Lung (tissue), 12 donors: ENCODE data around the gene RALGPS2. TPM values are rescaled to one million over a fixed set of nuclear protein-coding genes. Genes with fewer than 3 reads are reported as not detected.

Experiments used
- ATAC-seq: fragments of 200-7000 bp; cut with Tn5 transposase; one replicate; pipeline ENCODE4 v1.9.1; 2020; ENCODE audit warnings: moderate number of reproducible peaks; ENCODE audit not compliant: insufficient read depth, low FRiP score
- DNase-seq, 3 donors: peaks; one replicate each; pipeline ENCODE4 v3.0.0-alpha.2; 2013 to 2017
- H3K27ac ChIP-seq, 2 donors: one replicate each; pipeline ENCODE4 v1.5.1; 2013; ENCODE audit warnings: mild to moderate bottlenecking in 2 of 2, moderate library complexity in 2 of 2, control low read depth in 1 of 2, inconsistent platforms in 1 of 2, low read depth in 1 of 2, low read length in 1 of 2
- H3K27me3 ChIP-seq, 3 donors: one replicate each; pipeline ENCODE4 v1.5.1; 2013; ENCODE audit warnings: low read length in 2 of 3; ENCODE audit not compliant: control insufficient read depth in 3 of 3, insufficient read depth in 3 of 3
- H3K36me3 ChIP-seq, 4 donors: one replicate each; pipeline ENCODE4 v1.5.1; 2013; ENCODE audit warnings: low read length in 4 of 4, mild to moderate bottlenecking in 1 of 4, moderate library complexity in 1 of 4; ENCODE audit not compliant: control insufficient read depth in 4 of 4, insufficient read depth in 4 of 4
- H3K4me1 ChIP-seq, 5 donors: one replicate each; pipeline ENCODE4 v1.5.1; 2013; ENCODE audit warnings: low read length in 5 of 5, mild to moderate bottlenecking in 2 of 5, moderate library complexity in 1 of 5; ENCODE audit not compliant: control insufficient read depth in 5 of 5, insufficient read depth in 5 of 5
- H3K4me3 ChIP-seq: one replicate; pipeline ENCODE4 v1.5.1; 2013; ENCODE audit warnings: mild to moderate bottlenecking, control low read depth, moderate library complexity
- H3K9ac ChIP-seq, 2 donors: one replicate each; pipeline ENCODE4 v1.5.1; 2013; ENCODE audit warnings: low read length in 2 of 2, control low read depth in 1 of 2; ENCODE audit not compliant: insufficient read depth in 1 of 2
- H3K9me3 ChIP-seq, 4 donors: one replicate each; pipeline ENCODE4 v1.5.1; 2013; ENCODE audit warnings: low read length in 3 of 4, mild to moderate bottlenecking in 1 of 4, moderate library complexity in 1 of 4; ENCODE audit not compliant: control insufficient read depth in 4 of 4, insufficient read depth in 3 of 4
- CTCF ChIP-seq: IDR thresholded peaks from 2 replicates; pipeline ENCODE4 v1.5.1; 2012; ENCODE audit warnings: mild to moderate bottlenecking; ENCODE audit errors: control extremely low read depth, extremely low read depth
- WGBS, 2 donors: extraction: QIAGEN DNeasy Blood & Tissue Kit; methylation state at CpG; one replicate each; pipeline ENCODE4 v1.1.7; 2013; 5-methylcytosine and 5-hydroxymethylcytosine counted together
- polyA plus RNA-seq, 2 donors: library from polyadenylated mRNA; stranded (reverse); fragments of 200-250 nt; gene quantifications; one replicate each; pipeline ENCODE4 v1.2.1, GENCODE V29; 2013
- total RNA-seq, 2 donors: library from RNA; depleted of rRNA in 1 of 2; stranded (reverse); fragments of >200 nt in 1 of 2; gene quantifications; one replicate each; pipeline ENCODE4 v1.2.1, GENCODE V29; 2014 to 2021
- donor health status: control.
- donor health status: control.
- donor health status: Bipolar disorder and iron deficiency.
- donor health status: healthy.
- donor health status: DM: yes; HTN: yes; CAD: no.

Gene RALGPS2
- total and polyA plus RNA-seq, 4 donors, result 1.2 to 33.2 (median 5.1) TPM

DNA sequence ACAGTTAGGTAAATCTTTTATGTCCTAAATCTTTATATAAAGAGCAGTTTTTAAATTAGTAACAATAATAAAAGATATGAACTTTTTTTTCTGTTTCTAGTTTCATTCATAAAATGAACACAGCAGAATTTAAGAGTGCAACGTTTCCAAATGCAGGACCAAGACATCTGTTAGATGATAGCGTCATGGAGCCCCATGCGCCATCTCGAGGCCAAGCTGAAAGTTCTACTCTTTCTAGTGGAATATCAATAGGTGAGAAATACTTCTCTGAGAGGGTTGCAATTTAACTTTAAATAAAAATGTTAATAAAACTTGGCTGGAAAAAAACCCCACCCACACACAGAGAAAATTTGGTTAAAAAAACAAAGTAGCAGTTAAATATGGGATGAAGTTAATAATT is 160.8 kb downstream of the RALGPS2 start:
- no peak for TF ChIP-seq CTCF
- DNase-seq, result no peak

DNA sequence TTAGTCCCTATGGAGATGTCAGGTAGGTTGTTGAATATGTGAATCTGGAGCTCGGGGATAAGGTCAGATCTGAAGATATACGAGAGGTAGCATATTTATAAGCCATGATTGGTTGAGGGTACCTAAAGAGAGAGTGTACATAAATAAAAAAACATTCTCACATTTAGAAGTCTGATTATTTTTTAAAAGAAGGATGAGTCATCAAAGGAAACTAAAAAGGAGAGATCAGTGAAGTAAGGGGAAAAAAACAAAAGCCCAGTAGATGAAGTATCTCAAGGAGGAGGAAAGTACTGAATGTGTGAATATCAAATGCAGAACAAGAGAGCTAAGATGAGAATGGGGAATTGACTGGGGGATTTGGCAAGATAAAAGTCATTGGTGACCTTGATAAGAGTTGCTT is 161.5 kb downstream of the RALGPS2 start:
- Histone ChIP-seq H3K27ac (no peak overlapping the region), H3K9ac (no peak overlapping the region), H3K4me1 (no peaks in the 10 kb centered on the region), H3K4me3 (no peak overlapping the region), H3K36me3 (peaks cover 0 to 4% (median 0%) of the 10 kb centered on the region in 4 donors), H3K27me3 (no peaks in the 10 kb centered on the region), H3K9me3 (no peaks in the 10 kb centered on the region)
- TF ChIP-seq CTCF, result no peak
- no peak for DNase-seq
- ATAC-seq, result no peak
- 98 to 100% methylated on average over 2 of the region's 2 CpGs for WGBS, 2 donors

More for the DNA sequence above, 160.8 kb downstream of the RALGPS2 start:
- no peaks in the 10 kb centered on the region for H3K27me3 ChIP-seq
- H3K4me1 ChIP-seq, result no peaks in the 10 kb centered on the region
- WGBS, 2 donors, result 93 to 98% methylated on average over 4 of the region's 4 CpGs
- no peak overlapping the region for H3K9ac ChIP-seq
- no peak overlapping the region for H3K27ac ChIP-seq
- ATAC-seq, result no peak
- peaks cover 0 to 4% (median 0%) of the 10 kb centered on the region in 4 donors for H3K36me3 ChIP-seq
- H3K4me3 ChIP-seq, result no peak overlapping the region
- H3K9me3 ChIP-seq, result no peaks in the 10 kb centered on the region

DNA sequence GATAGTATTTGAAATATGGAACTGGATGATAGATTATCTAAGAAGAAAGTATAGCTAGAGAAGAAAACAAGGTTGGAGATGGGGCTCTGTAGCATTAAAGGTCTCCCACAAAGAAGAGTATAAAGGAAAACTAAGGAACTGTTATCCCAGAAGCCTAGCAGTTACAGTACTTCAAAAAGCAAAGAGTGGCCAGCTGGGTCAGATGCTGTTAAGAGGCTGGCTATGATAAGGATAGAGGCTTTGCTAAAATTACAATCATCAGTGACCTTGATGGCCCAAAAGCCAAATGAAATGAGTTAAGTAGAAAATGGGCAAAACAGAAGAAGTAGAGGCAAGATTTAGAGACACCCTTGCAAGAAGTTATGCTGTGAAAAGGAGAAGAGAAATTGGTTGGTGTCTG is 170.9 kb downstream of the RALGPS2 start:
- H3K4me3 ChIP-seq, result no peak overlapping the region

More for the DNA sequence above, 170.9 kb downstream of the RALGPS2 start:
- TF ChIP-seq CTCF, result no peak
- no peaks in the 10 kb centered on the region for H3K9me3 ChIP-seq
- H3K4me1 ChIP-seq, result peaks cover 0 to 2% (median 0%) of the 10 kb centered on the region in 5 donors
- peaks cover 0 to 2% (median 0%) of the 10 kb centered on the region in 4 donors for H3K36me3 ChIP-seq
- no peak overlapping the region for H3K27ac ChIP-seq
- H3K9ac ChIP-seq, result no peak overlapping the region
- no peaks in the 10 kb centered on the region for H3K27me3 ChIP-seq
- ATAC-seq, result no peak
- DNase-seq, result no peak
